HG03571 (cell line): Measurements from ENCODE around the gene VSIG10L2.

Experiments
- ATAC-seq: cut with Tn5 transposase; IDR thresholded peaks from one replicate; pipeline ENCODE4 v1.9.1; 2021; ENCODE audit not compliant: unreplicated experiment

VSIG10L2 gene

GRCh38 chr11:125929445-125930075 lies 16.3 kb upstream of the VSIG10L2 start:
- ATAC-seq: no peak

- no peak for ATAC-seq
These were observed 15.8 kb upstream of the VSIG10L2 start for GRCh38 chr11:125930076-125930450.

- ATAC-seq: no peak
These were observed 14.7 kb upstream of the VSIG10L2 start for GRCh38 chr11:125931116-125931515.

- no peak for ATAC-seq
These were observed 14.2 kb upstream of the VSIG10L2 start for GRCh38 chr11:125931668-125932067.

GRCh38 chr11:125932301-125932700 lies 13.5 kb upstream of the VSIG10L2 start:
- ATAC-seq: no peak

- no peak for ATAC-seq
These were observed 12.6 kb upstream of the VSIG10L2 start for GRCh38 chr11:125933030-125933813.

- no peak for ATAC-seq
These were observed 11.4 kb upstream of the VSIG10L2 start for GRCh38 chr11:125934473-125934872.

- no peak for ATAC-seq
These were observed 10.8 kb upstream of the VSIG10L2 start for GRCh38 chr11:125935056-125935455.

GRCh38 chr11:125935618-125936199 lies 10.1 kb upstream of the VSIG10L2 start:
- ATAC-seq: no peak

GRCh38 chr11:125938418-125938817 lies 7.4 kb upstream of the VSIG10L2 start:
- ATAC-seq: no peak

GRCh38 chr11:125939081-125939521 lies 6.7 kb upstream of the VSIG10L2 start:
- ATAC-seq: no peak

- no peak for ATAC-seq
These were observed 5.7 kb upstream of the VSIG10L2 start for GRCh38 chr11:125940145-125940544.

- ATAC-seq: no peak
These were observed 4.6 kb upstream of the VSIG10L2 start for GRCh38 chr11:125941267-125941618.

- ATAC-seq: no peak
These were observed 3.9 kb upstream of the VSIG10L2 start for GRCh38 chr11:125941619-125942611.

GRCh38 chr11:125942771-125943428 lies 2.9 kb upstream of the VSIG10L2 start:
- ATAC-seq: no peak

- ATAC-seq: no peak
These were observed 2.0 kb upstream of the VSIG10L2 start for GRCh38 chr11:125943661-125944349.

GRCh38 chr11:125944350-125945010 lies 1.4 kb upstream of the VSIG10L2 start:
- ATAC-seq: no peak

GRCh38 chr11:125945011-125945796 lies 640 bp upstream of the VSIG10L2 start:
- ATAC-seq: no peak
